Tibial nerve (tissue), 4 donors: ENCODE data around the gene TFPT. TPM values are rescaled to one million over a fixed set of nuclear protein-coding genes. Genes with fewer than 3 reads are reported as not detected.

ENCODE experiments used
- DNase-seq, 2 donors: peaks; one replicate each; pipeline ENCODE4 v3.0.0-alpha.2; 2019; ENCODE audit warnings: low spot score in 2 of 2
- H3K27ac ChIP-seq, 4 donors: fragments of 200-600 bp; sonication (generic) in 3 of 4; one replicate each; pipeline ENCODE4 v1.5.1; 2017 to 2019; ENCODE audit warnings: mild to moderate bottlenecking in 1 of 4
- H3K27me3 ChIP-seq, 2 donors: fragments of 200-600 bp; sonication (generic) in 1 of 2; one replicate each; pipeline versions ENCODE4 v1.5.1 to v1.6.0; 2017 to 2019
- H3K36me3 ChIP-seq, 3 donors: fragments of 200-600 bp; sonication (generic); one replicate each; pipeline ENCODE4 v1.5.1; 2018 to 2019
- H3K4me1 ChIP-seq, 4 donors: fragments of 200-600 bp; sonication (generic) in 3 of 4; one replicate each; pipeline ENCODE4 v1.5.1; 2017 to 2019
- H3K4me3 ChIP-seq, 4 donors: fragments of 200-600 bp; sonication (generic) in 3 of 4; one replicate each; pipeline ENCODE4 v1.5.1; 2017 to 2019; ENCODE audit warnings: mild to moderate bottlenecking in 1 of 4, moderate library complexity in 1 of 4
- H3K9me3 ChIP-seq, 4 donors: fragments of 200-600 bp; sonication (generic) in 3 of 4; one replicate each; pipeline ENCODE4 v1.5.1; 2017 to 2019
- EP300 ChIP-seq, 2 donors: sonication (generic); formaldehyde crosslinking; IDR thresholded peaks; one replicate each; pipeline ENCODE4 v1.6.1; 2017; ENCODE audit warnings: antibody characterized with exemption in 2 of 2, mild to moderate bottlenecking in 1 of 2
- POLR2A ChIP-seq, 2 donors: fragments of 450-650 bp; IDR thresholded peaks; one replicate each; pipeline ENCODE4 v1.6.1; 2017; ENCODE audit warnings: antibody characterized with exemption in 2 of 2, mild to moderate bottlenecking in 2 of 2, moderate library complexity in 2 of 2
- WGBS, 2 donors: methylation state at CpG; one replicate each; pipeline ENCODE4 v1.1.5; 2018; 5-methylcytosine and 5-hydroxymethylcytosine counted together
- total RNA-seq, 4 donors: library from RNA; depleted of rRNA; stranded (reverse); fragments of >200 nt; gene quantifications; one replicate each; pipeline ENCODE4 v1.1.0, GENCODE V29; 2016
- TF ChIP-seq, protein P1 (sequence below), 5 experiments: fragments of 200-600 bp in 3 of 5; fragments of 450-650 bp in 2 of 5; sonication (generic) in 3 of 5; IDR thresholded peaks; one replicate each; pipeline ENCODE4 v1.5.1; 2016 to 2019; ENCODE audit warnings: antibody characterized with exemption in 5 of 5, mild to moderate bottlenecking in 3 of 5, moderate library complexity in 2 of 5

Gene TFPT, protein sequence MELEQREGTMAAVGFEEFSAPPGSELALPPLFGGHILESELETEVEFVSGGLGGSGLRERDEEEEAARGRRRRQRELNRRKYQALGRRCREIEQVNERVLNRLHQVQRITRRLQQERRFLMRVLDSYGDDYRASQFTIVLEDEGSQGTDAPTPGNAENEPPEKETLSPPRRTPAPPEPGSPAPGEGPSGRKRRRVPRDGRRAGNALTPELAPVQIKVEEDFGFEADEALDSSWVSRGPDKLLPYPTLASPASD
- total RNA-seq: 10 to 100 TPM in 3 of 4 donors, 1 to 10 TPM in 1; 9.6 to 19.0 (median 13.5) TPM

DNA sequence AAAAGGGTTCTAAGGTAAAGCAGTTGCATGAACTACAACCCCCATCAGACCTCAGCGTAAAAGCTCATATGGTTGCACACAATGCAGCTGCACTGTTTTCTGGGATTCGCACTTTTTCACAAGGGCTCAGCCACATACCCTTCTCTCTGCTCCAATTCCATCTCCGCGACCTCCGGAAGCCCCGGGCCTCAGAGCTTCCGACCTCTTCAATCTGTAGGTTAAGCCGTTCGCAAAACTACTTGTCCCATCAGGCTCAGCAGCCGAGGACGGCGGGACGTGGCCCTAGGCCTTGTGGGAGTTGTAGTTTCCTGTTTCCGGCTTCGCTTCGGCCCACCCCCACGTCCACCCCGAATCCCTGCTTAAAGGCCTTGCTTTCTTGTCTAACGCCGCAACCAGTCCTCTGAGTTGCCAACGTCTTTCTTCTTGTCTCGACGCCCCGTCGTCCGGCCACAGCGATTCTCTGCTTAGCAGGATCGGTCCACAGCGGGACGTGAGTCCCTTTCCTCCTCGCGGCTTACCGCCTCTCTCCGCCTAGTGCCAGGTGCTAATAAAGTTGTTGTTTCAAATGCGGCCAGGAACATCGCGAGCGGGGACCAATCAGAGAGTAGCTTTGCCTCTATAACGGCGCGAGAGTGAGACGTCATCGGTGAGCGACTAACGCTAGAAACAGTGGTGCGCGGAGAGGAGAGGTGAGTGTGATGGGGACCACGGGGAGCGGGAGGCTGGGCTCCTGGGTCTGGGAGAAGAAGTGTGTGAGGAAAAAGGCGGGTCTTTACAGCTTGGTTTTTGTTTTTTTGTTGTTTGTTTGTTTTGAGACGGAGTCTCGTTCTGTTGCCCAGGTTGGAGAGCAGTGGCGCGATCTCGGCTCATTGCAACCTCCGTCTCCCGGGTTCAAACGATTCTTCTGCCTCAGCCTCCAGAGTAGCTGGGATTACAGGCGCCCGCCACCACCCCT is at the start of gene TFPT, which contains the start of gene PRPF31:
Gene TFPT (minus strand): TSS at position 549 of the 955 bp plus-strand sequence. CDS start 388 bp downstream, at position 161.
Gene PRPF31 (plus strand): TSS at position 646 of the 955 bp plus-strand sequence. CDS start 2,525 bp downstream, outside the sequence.
- H3K27me3 ChIP-seq: no peaks in the 10 kb centered on the region
- peak within 1 kb of the TSS; percentile 74 to 86 (median 77) for H3K4me3 ChIP-seq
- WGBS, 2 donors: 0 to 1% methylated on average over 60 of the region's 60 CpGs
- DNase-seq: peak; percentile 99 to 100
- H3K4me1 ChIP-seq: peaks cover 0 to 28% (median 25%) of the 10 kb centered on the region in 4 donors
- no peaks in the 10 kb centered on the region for H3K9me3 ChIP-seq
- peaks cover 0 to 52% (median 10%) of the 10 kb centered on the region in 3 donors for H3K36me3 ChIP-seq
- TF ChIP-seq POLR2A (IDR thresholded peaks at IDR 0.05): peak; percentile 15 to 58
- peak; percentile 78 to 99 for TF ChIP-seq EP300 (IDR thresholded peaks at IDR 0.05)
- TF ChIP-seq, protein P1, sequence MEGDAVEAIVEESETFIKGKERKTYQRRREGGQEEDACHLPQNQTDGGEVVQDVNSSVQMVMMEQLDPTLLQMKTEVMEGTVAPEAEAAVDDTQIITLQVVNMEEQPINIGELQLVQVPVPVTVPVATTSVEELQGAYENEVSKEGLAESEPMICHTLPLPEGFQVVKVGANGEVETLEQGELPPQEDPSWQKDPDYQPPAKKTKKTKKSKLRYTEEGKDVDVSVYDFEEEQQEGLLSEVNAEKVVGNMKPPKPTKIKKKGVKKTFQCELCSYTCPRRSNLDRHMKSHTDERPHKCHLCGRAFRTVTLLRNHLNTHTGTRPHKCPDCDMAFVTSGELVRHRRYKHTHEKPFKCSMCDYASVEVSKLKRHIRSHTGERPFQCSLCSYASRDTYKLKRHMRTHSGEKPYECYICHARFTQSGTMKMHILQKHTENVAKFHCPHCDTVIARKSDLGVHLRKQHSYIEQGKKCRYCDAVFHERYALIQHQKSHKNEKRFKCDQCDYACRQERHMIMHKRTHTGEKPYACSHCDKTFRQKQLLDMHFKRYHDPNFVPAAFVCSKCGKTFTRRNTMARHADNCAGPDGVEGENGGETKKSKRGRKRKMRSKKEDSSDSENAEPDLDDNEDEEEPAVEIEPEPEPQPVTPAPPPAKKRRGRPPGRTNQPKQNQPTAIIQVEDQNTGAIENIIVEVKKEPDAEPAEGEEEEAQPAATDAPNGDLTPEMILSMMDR (IDR thresholded peaks at IDR 0.05): peak in 1 of 5 experiments; percentile 57
- H3K27ac ChIP-seq: peak within 1 kb of the TSS; percentile 80 to 99 (median 86)

DNA sequence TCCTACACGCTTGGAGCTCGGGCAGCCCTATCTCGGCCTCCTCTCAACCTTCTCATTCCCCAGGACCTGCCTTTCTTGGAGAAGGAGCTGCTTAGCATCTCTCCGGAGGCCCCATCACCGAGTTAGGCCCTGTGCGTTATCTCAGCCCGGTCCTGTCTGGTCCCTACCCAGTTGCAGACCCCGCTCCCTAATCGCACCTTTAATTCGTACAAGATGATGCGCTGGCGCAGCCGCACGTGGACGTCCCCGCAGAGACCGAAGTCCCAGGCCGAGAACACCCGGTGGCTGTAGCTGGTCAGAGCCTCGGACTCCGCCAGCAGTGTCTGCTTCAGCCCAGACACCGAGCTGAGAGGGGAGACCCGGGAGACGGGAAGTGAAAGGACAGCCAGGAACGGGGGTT is 49.8 kb upstream of the TFPT start:
- 90% methylated on average over 25 of the region's 25 CpGs for WGBS, 2 donors
- Histone ChIP-seq H3K36me3 (no peaks in the 10 kb centered on the region), H3K4me3 (no peak overlapping the region), H3K27me3 (no peaks in the 10 kb centered on the region), H3K27ac (no peak overlapping the region), H3K9me3 (no peaks in the 10 kb centered on the region), H3K4me1 (peaks cover 0 to 49% (median 23%) of the 10 kb centered on the region in 4 donors)
- TF ChIP-seq, protein P1 (IDR thresholded peaks at IDR 0.05): no peak
- TF ChIP-seq POLR2A (IDR thresholded peaks at IDR 0.05) (no peak), EP300 (IDR thresholded peaks at IDR 0.05) (no peak)
- no peak for DNase-seq

DNA sequence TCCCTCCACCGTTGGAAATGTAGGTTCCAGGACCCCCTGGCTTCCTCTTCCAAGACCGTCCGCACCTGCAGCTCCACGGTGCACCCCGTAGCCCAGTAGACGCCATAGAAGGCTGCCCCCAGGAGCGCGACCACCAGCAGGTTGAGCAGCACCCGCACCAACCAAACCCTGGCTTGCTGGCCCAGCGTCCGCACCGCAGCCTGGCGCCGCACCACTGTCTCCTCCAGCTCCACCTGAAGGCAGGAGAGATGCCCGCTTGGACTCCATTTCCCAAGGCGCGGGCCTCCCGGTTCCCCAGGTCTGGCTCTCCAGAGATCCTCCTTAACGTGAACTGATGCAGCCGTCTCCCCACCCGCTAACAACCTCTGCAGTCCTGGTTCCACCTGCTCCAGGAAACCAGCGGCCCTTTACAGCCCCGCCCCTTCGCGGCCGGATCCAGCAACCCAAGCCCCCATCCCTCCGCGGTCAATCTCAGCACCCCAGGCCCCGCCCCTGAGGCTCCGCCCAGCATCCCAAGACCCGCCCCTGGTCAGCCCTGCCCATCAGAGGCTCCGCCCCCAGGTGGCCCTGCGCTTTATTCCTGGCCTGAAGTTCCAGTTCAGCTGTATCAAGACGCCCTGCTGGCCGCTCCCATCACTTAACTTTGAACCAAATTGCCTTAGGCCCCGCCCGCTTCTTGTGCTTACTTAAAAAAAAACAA is 49.1 kb upstream of the TFPT start:
- no peak overlapping the region for H3K27ac ChIP-seq
- WGBS, 2 donors: 9 to 14% methylated on average over 37 of the region's 37 CpGs
- DNase-seq: peak in 1 of 2 donors; percentile 36
- no peaks in the 10 kb centered on the region for H3K9me3 ChIP-seq
- no peak overlapping the region for H3K4me3 ChIP-seq
- no peaks in the 10 kb centered on the region for H3K27me3 ChIP-seq
- H3K36me3 ChIP-seq: no peaks in the 10 kb centered on the region
- TF ChIP-seq, protein P1 (IDR thresholded peaks at IDR 0.05): no peak
- TF ChIP-seq POLR2A (IDR thresholded peaks at IDR 0.05) (no peak), EP300 (IDR thresholded peaks at IDR 0.05) (no peak)
- H3K4me1 ChIP-seq: peaks cover 0 to 51% (median 24%) of the 10 kb centered on the region in 4 donors

DNA sequence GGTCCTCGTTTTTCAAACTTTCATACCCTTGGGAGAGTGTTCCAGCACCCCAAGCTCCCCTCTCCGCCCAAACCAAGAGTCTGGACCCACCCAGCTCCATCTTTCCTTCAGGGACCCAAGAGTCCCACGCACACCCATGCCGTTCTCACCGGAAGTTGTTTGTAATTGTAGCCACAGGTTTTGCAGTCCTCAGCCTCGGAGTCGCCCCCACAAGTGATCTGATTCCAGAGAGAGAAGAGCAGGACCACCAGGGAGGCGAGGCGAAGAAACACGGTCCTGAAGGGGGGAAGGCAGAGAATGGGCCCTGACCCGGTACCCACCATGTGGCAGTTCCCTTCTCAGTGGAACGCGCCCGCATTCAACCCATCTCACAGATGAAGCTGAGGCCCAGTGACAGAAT is 47.4 kb upstream of the TFPT start:
- DNase-seq: no peak
- no peaks in the 10 kb centered on the region for H3K27me3 ChIP-seq
- 61 to 70% methylated on average over 14 of the region's 14 CpGs for WGBS, 2 donors
- peak overlapping the region in 2 of 4 donors; percentile 39 to 60 for H3K27ac ChIP-seq
- peaks cover 0 to 5% (median 4%) of the 10 kb centered on the region in 3 donors for H3K36me3 ChIP-seq
- no peak for TF ChIP-seq POLR2A (IDR thresholded peaks at IDR 0.05)
- TF ChIP-seq, protein P1 (IDR thresholded peaks at IDR 0.05): no peak
- TF ChIP-seq EP300 (IDR thresholded peaks at IDR 0.05): no peak
- no peaks in the 10 kb centered on the region for H3K9me3 ChIP-seq
- peak overlapping the region in 1 of 4 donors; percentile 51 for H3K4me3 ChIP-seq
- H3K4me1 ChIP-seq: peaks cover 0 to 57% (median 31%) of the 10 kb centered on the region in 4 donors
